Body of pancreas (tissue), 4 donors: ENCODE results near the gene CSF2RB. TPM values are rescaled to one million over a fixed set of nuclear protein-coding genes. Genes with fewer than 3 reads are reported as not detected.

Source experiments
- ATAC-seq: fragments of 150-250 bp; one replicate; pipeline ENCODE4 v1.9.1; 2016
- DNase-seq, 4 donors: peaks; one replicate each; pipeline ENCODE4 v3.0.0-alpha.2; 2019
- H3K27ac ChIP-seq, 4 donors: fragments of 200-600 bp; sonication (generic); 1 replicate in 3 of 4; 2 replicates in 1 of 4; pipeline versions ENCODE4 v1.5.1 to v1.6.1; 2016 to 2019; ENCODE audit warnings: mild to moderate bottlenecking in 1 of 4, mixed read lengths in 1 of 4, moderate library complexity in 1 of 4
- H3K27me3 ChIP-seq, 2 donors: fragments of 200-600 bp; sonication (generic); one replicate each; pipeline ENCODE4 v1.6.0; 2016; ENCODE audit warnings: mild to moderate bottlenecking in 1 of 2
- H3K36me3 ChIP-seq, 2 donors: fragments of 200-600 bp; sonication (generic); replicated peaks in 1 of 2; 2 replicates each; pipeline ENCODE4 v1.5.1; 2016; ENCODE audit warnings: low read depth in 2 of 2; ENCODE audit not compliant: insufficient read depth in 1 of 2
- H3K4me1 ChIP-seq: fragments of 200-600 bp; sonication (generic); one replicate; pipeline ENCODE4 v1.6.0; 2016
- H3K4me3 ChIP-seq, 2 donors: fragments of 200-600 bp; sonication (generic); 1 replicate in 1 of 2; 2 replicates in 1 of 2; pipeline ENCODE4 v1.5.1; 2016 to 2019
- H3K9me3 ChIP-seq, 3 donors: fragments of 200-600 bp; sonication (generic); 1 replicate in 2 of 3; 2 replicates in 1 of 3; pipeline ENCODE4 v1.5.1; 2016
- CTCF ChIP-seq, 7 experiments: fragments of 450-650 bp in 4 of 7; fragments of 200-600 bp in 3 of 7; sonication (generic) in 3 of 7; IDR thresholded peaks; one replicate each; pipeline ENCODE4 v1.5.1; 2016 to 2019; ENCODE audit warnings: antibody characterized with exemption in 7 of 7
- POLR2A ChIP-seq, 3 donors: fragments of 450-650 bp; IDR thresholded peaks; one replicate each; pipeline ENCODE4 v1.6.1; 2016; ENCODE audit warnings: antibody characterized with exemption in 3 of 3, mild to moderate bottlenecking in 2 of 3
- WGBS, 2 donors: methylation state at CpG; one replicate each; pipeline ENCODE4 v1.1.5; 2017; 5-methylcytosine and 5-hydroxymethylcytosine counted together
- intact Hi-C: fragments of 100-400 bp; cut with DNase I; formaldehyde crosslinking; loops from one replicate; pipeline ENCODE4 v1.15.1; 2023
- total RNA-seq, 2 donors: library from RNA; depleted of rRNA; stranded (reverse); fragments of >200 nt; gene quantifications; one replicate each; pipeline ENCODE4 v1.1.0, GENCODE V29; 2016

Gene CSF2RB
- total RNA-seq, 2 donors from 2014 or later = 2.0 to 2.9 TPM

GRCh38 chr22:36948273-36949225 is 35.1 kb downstream of the CSF2RB start:
- Histone ChIP-seq H3K36me3 (no peaks in the 10 kb centered on the region), H3K27ac (no peak overlapping the region), H3K9me3 (no peaks in the 10 kb centered on the region), H3K4me3 (no peak overlapping the region), H3K27me3 (no peaks in the 10 kb centered on the region), H3K4me1 (no peaks in the 10 kb centered on the region)
- ATAC-seq = no peak
- 60 to 72% methylated on average over 9 of the region's 9 CpGs for WGBS, 2 donors
- no peak for TF ChIP-seq POLR2A (IDR thresholded peaks at IDR 0.05)
- no peak for TF ChIP-seq CTCF (IDR thresholded peaks at IDR 0.05)
- intact Hi-C loops = no loop called here
- no peak for DNase-seq

- H3K27ac ChIP-seq = no peak overlapping the region
- H3K36me3 ChIP-seq = no peaks in the 10 kb centered on the region
- H3K4me1 ChIP-seq = no peaks in the 10 kb centered on the region
- no peaks in the 10 kb centered on the region for H3K9me3 ChIP-seq
- TF ChIP-seq POLR2A (IDR thresholded peaks at IDR 0.05) = no peak
- TF ChIP-seq CTCF (IDR thresholded peaks at IDR 0.05) = no peak
- DNase-seq (no peak), ATAC-seq (no peak)
- H3K27me3 ChIP-seq = no peaks in the 10 kb centered on the region
- 66 to 73% methylated on average over 17 of the region's 17 CpGs for WGBS, 2 donors
- no peak overlapping the region for H3K4me3 ChIP-seq
- intact Hi-C loops = no loop called here
Observed at GRCh38 chr22:36950797-36951590, 37.6 kb downstream of the CSF2RB start.

- H3K4me3 ChIP-seq = no peak overlapping the region
- no peak overlapping the region for H3K27ac ChIP-seq
- intact Hi-C loops = no loop called here
- H3K4me1 ChIP-seq = no peaks in the 10 kb centered on the region
- no peak for ATAC-seq
- H3K9me3 ChIP-seq = no peaks in the 10 kb centered on the region
- H3K36me3 ChIP-seq = no peaks in the 10 kb centered on the region
- no peak for TF ChIP-seq POLR2A (IDR thresholded peaks at IDR 0.05)
- no peak for TF ChIP-seq CTCF (IDR thresholded peaks at IDR 0.05)
- WGBS, 2 donors = 70 to 75% methylated on average over 7 of the region's 7 CpGs
- DNase-seq = no peak
- H3K27me3 ChIP-seq = no peaks in the 10 kb centered on the region
Observed at GRCh38 chr22:36951746-36952145, 38.3 kb downstream of the CSF2RB start.

GRCh38 chr22:36953239-36954080 is 40.0 kb downstream of the CSF2RB start:
- DNase-seq = no peak
- H3K27me3 ChIP-seq = no peaks in the 10 kb centered on the region
- no peak for ATAC-seq
- H3K27ac ChIP-seq = no peak overlapping the region
- TF ChIP-seq POLR2A (IDR thresholded peaks at IDR 0.05) (no peak), CTCF (IDR thresholded peaks at IDR 0.05) (no peak)
- H3K9me3 ChIP-seq = no peaks in the 10 kb centered on the region
- H3K36me3 ChIP-seq = no peaks in the 10 kb centered on the region
- WGBS, 2 donors = 67 to 72% methylated on average over 12 to 13 of the region's 13 CpGs
- H3K4me1 ChIP-seq = no peaks in the 10 kb centered on the region
- H3K4me3 ChIP-seq = no peak overlapping the region
- intact Hi-C loops = no loop called here
